Urothelium cell line (cell line): ENCODE results near the gene TNNT3.
"Not testable (repeated sequence)": the region's sequence is repeated elsewhere in the genome, so short reads cannot be mapped to it uniquely, and the experiment has no call there.

Experiments
- DNase-seq: peaks from one replicate; pipeline ENCODE4 v3.0.0; 2011; ENCODE audit warnings: low spot score, mixed read lengths
- FAIRE-seq: peaks from 2 replicates; lab custom pipeline; 2011; peaks lifted over from hg19 to GRCh38; lab: Jason Lieb, UNC

TNNT3 gene

DNA sequence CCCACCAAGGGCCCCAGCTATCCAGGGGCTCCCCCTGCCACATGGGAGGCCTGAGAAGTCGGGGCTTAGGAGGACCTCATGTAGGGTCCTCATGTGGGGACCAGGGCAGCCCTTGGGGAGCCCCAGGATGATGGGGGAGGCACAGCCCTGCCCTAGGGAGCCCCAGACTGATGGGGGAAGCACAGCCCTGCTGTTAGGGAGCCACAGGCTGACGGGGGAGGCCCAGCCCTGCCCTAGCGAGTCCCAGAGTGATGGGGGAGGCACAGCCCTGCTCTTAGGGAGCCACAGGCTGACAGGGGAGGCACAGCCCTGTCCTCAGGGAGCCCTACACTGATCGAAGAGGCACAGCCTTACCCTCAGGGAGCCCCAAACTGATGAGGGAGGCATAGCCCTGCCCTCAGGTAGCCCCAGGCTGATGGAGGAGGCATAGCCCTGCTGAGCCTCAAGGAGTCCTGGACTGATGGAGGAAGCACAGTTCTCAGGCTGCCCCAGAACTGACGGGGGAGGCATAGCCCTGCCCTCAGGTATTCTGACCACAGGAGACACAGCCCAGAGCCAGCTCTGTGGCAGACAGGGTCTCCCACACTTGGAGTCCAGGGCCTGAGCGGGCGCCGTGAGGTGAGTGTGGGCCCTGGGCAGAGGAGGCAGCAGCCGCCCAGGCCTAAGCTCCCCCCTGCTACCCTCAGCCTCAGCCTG is 38.6 kb upstream of the TNNT3 start:
- no peak for FAIRE-seq
- DNase-seq, result no peak

DNA sequence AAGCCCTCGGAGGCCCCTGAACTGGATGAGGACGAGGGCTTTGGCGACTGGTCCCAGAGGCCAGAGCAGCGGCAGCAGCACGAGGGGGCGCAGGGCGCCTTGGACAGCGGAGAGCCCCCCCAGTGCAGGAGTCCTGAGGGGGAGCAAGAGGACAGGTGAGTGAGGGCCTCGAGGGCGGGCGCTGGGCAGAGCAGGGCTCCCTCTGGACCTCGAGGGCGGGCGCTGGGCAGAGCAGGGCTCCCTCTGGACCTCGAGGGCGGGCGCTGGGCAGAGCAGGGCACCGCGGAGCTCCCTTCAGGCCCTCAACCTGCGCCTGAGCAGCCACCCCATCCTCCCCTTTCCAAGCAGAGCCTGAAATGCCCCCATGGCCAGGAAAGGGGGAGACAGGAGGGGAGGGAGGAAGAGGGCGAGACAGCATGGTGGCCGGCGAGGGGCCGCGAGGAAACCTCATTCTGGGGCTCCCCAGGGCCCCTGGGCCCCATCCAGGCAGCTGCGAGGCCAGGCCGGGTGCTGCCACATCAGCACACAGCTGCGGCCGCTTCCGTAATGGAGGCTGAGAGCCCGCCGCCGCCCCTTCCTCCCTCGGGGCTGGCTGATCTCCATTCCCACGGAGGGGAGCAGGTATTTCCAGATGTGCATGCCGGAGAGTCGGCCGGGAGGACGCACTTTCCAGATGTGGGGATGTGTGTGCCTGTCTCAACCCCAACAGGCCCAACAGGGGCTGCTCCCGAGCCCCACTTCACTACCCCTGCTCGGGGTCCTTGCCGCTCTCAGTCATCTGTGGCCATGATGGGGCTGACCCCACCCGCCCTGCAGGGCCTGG is 37.9 kb upstream of the TNNT3 start:
- DNase-seq (no peak), FAIRE-seq (no peak)

DNA sequence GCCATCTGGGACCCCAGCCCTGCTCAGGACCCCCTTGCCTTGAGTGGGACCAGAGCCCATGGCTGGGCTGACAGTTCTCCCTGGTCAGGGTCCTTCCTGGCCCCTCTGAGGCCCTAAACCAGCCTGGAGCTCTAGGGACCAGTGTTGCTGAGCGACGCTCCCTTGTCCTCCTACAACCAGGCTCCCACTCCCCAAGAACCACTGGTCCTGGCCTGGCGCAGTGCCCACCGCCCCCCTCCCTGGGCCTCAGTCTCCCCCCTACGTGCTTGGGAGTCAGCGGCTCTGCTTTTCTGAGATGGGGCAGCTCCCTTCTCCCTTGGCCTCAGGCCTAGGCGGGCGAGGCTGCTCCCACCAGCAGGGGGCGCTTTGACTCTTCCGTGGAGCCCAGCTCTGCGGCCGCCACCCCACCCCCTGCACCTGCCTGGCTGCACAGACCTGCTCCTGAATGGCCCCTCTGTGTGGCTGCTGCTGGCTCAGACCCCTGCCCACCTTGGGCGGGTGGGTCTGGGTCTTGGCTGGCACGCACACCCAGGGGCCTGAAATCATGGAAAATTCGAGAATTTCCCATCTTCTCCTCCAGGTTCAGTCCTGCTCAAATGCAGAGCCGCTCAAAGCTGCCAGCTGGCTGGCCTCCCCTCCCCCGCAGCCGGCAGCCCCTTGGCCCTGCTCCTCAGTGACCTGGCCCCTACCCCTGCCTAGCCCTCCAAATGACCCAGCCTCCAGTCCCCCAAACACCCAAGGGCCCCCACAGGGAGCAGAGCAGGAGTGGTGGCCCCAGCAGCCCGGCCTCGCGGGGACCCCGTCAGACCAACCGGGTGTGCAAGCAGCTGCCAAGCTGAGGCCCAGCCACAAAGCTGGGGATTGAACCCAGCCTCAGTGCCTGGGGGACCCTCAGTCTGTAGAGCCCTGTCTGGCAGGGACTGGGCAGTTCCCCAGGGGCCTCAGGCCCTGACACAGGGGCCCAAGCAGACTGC is 37.0 kb upstream of the TNNT3 start:
- peak; percentile 77 for DNase-seq
- no peak for FAIRE-seq

- DNase-seq (no peak), FAIRE-seq (no peak)
These were observed 35.9 kb upstream of the TNNT3 start for GRCh38 chr11:1883346-1884302.

GRCh38 chr11:1884303-1884700 is 35.2 kb upstream of the TNNT3 start:
- DNase-seq (no peak), FAIRE-seq (no peak)

DNA sequence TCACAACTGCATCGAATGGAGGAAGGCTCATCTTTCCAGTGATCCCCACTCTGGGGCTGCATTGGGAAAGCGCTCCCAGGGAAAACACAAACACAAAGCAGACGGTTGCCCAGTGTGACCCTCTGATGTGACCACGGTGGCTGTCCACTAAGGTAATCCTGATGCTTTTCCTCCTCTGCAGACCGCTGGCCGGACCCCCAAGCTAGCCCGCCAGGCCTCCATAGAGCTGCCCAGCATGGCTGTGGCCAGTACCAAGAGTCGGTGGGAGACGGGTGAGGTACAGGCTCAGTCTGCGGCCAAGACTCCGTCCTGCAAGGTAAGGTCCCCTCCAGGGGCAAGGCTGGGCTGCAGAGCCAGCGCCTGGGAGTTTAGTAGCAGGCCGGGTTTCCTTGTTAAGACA is 33.0 kb upstream of the TNNT3 start:
- DNase-seq, FAIRE-seq: not testable (repeated sequence)

DNA sequence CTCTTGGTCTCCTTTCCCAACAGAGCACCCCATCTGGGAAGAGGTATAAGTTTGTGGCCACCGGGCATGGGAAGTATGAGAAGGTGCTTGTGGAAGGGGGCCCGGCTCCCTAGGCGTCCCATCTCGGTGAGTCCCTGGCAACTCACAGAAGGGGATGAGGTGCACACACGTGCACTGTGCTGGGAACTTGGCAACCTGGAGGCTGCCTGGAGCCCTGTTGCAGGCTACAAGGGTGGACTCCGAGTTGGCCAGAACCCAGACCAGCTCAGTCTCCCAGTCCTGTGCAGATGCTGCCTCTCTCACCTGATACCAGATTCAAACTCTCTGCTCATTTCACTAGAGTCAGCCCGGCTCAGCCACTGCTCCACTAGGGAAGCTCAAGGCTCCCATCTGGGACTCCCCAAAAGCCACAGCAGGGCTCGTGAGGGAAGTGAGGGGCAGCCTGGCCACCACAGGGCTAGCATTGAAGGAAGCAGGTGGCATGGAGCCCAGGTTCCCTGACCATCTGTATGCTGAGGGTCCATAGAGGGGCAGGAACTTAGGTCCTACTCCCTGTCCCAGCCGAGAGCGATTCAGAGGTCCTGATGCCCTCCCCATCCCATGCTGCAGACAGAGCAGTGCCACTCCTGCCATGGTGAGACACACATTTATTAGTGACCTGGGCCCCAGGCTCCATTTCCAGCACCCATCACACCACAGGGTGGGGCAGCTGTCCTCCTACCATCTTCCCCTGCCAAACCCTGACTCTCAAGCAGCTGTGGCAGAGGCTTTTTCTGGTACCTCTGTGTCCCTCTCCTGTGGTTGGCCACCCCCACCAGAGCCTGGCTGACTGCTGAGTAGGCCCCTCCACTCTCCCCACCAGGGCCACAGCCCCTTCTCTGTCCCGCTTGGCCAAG is 31.8 kb upstream of the TNNT3 start:
- DNase-seq, result no peak
- no peak for FAIRE-seq

DNA sequence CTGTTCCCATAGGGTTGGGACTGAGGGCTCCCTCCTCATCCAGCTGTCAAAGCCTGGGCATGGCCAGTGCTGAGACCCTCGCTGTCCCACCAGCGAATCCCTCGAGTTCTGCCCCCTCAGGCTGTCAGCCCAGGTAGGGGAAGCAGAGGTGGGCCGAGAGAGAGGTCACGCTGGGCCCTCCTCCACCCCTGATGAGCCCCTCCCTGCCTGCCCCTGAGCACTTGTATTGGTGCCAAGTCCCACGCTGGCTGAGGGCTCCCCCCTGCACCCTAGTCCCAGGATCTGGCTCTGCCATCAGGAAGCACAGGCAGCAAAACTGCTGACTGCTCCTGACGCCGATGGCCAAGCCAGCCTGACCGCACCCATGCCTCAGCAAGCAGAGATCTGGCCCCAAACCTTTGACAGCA is 31.2 kb upstream of the TNNT3 start:
- DNase-seq, result no peak
- no peak for FAIRE-seq

- FAIRE-seq (no peak), DNase-seq (no peak)
These were observed 30.7 kb upstream of the TNNT3 start for GRCh38 chr11:1888811-1889210.

- DNase-seq, result no peak
These were observed 30.1 kb upstream of the TNNT3 start for GRCh38 chr11:1889224-1889930.

GRCh38 chr11:1889941-1890855 is 29.3 kb upstream of the TNNT3 start:
- no peak for FAIRE-seq
- DNase-seq, result no peak

More at GRCh38 chr11:1889224-1889930, 30.1 kb upstream of the TNNT3 start:
- FAIRE-seq, result no peak

GRCh38 chr11:1890856-1891830 is 28.4 kb upstream of the TNNT3 start:
- FAIRE-seq, result no peak
- no peak for DNase-seq

DNA sequence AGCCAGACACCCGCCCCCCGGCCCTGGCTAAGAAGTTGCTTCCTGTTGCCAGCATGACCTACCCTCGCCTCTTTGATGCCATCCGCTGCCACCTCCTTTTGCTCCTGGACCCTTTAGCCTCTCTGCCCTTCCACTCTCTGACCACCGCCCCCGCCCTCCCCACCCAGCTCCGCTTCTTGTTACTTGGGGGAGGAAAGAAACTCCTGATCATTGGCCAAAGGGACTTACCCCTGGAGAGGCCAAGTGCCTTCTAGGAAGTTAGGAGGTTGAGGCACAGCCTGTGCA is 27.7 kb upstream of the TNNT3 start, which contains the start of gene PRR33:
TSS of gene PRR33 (minus strand) at position 65 of the 285 bp plus-strand sequence. CDS start 1,311 bp downstream, outside the sequence.
- FAIRE-seq (no peak), DNase-seq (no peak)

- DNase-seq (no peak), FAIRE-seq (no peak)
These were observed 27.4 kb upstream of the TNNT3 start for GRCh38 chr11:1892116-1892515.

DNA sequence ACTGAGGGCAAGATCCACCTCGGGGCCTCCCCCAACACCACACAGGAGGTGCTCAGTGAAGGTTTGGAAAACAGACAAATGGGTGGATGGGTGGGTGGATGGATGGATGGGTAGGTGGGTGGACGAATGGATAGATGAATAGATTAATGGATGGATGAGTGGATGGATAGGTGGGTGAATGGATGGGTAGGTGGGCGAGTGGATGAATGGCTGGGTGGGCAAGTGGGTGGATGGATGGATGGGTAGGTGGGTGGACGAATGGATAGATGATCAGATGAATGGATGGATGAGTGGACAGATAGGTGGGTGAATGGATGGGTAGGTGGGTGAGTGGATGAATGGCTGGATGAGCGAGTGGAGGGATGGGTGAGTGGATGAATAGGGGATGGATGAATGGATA is 26.9 kb upstream of the TNNT3 start:
- DNase-seq (no peak), FAIRE-seq (no peak)
